ENCODE data around the gene DRC7.

The DRC7 gene

GRCh38 chr16:57761957-57762356 lies 67.4 kb downstream of the DRC7 start:
- no peak for TF ChIP-seq CTCF (IDR thresholded peaks at IDR 0.05)
- Histone ChIP-seq H3K4me3 (no peak overlapping the region), H3K27ac (no peak overlapping the region)
- no peak for DNase-seq (ENCODE audit: low spot score)

GRCh38 chr16:57762365-57763040 lies 67.9 kb downstream of the DRC7 start:
- Histone ChIP-seq H3K27ac (no peak overlapping the region), H3K4me3 (no peak overlapping the region)
- DNase-seq (ENCODE audit: low spot score), result no peak
- TF ChIP-seq CTCF (IDR thresholded peaks at IDR 0.05), result no peak

- no peak for TF ChIP-seq CTCF (IDR thresholded peaks at IDR 0.05)
- H3K27ac ChIP-seq, result no peak overlapping the region
- no peak for DNase-seq (ENCODE audit: low spot score)
Measured at GRCh38 chr16:57763285-57764005, 68.8 kb downstream of the DRC7 start.

GRCh38 chr16:57764006-57764340 lies 69.4 kb downstream of the DRC7 start:
- no peak for DNase-seq (ENCODE audit: low spot score)
- Histone ChIP-seq H3K4me3 (no peak overlapping the region), H3K27ac (peak overlapping the region in 1 of 2 donors; percentile 45)
- no peak for TF ChIP-seq CTCF (IDR thresholded peaks at IDR 0.05)

More at GRCh38 chr16:57763285-57764005, 68.8 kb downstream of the DRC7 start:
- H3K4me3 ChIP-seq, result no peak overlapping the region

- peak overlapping the region in 1 of 2 donors; percentile 45 for H3K27ac ChIP-seq
- no peak for TF ChIP-seq CTCF (IDR thresholded peaks at IDR 0.05)
- DNase-seq (ENCODE audit: low spot score), result no peak
- H3K4me3 ChIP-seq, result no peak overlapping the region
Measured at GRCh38 chr16:57764341-57765159, 69.9 kb downstream of the DRC7 start.

- no peak overlapping the region for H3K27ac ChIP-seq
- no peak for DNase-seq (ENCODE audit: low spot score)
- H3K4me3 ChIP-seq, result no peak overlapping the region
- no peak for TF ChIP-seq CTCF (IDR thresholded peaks at IDR 0.05)
Measured at GRCh38 chr16:57765160-57765728, 70.6 kb downstream of the DRC7 start.
